ENCODE measurements around the gene SDR42E2. TPM values are rescaled to one million over a fixed set of nuclear protein-coding genes. Genes with fewer than 3 reads are reported as not detected.

The SDR42E2 gene
- polyA plus RNA-seq, 1 of the 3 experiments (the other 2 are of a cell fraction): not detected

- TF ChIP-seq YY1 (IDR thresholded peaks at IDR 0.05; ENCODE audit: low read depth) (no peak; the same call in 1 of the 2 replicates), EP300 (IDR thresholded peaks at IDR 0.05; ENCODE audit: borderline replicate concordance in 1 of 2, low read depth in 1 of 2, low read length in 1 of 2) (no peak; a peak in 2 of 4 replicates), FOSL2 (IDR thresholded peaks at IDR 0.05; ENCODE audit: borderline replicate concordance, low read depth) (no peak), TCF12 (IDR thresholded peaks at IDR 0.05) (peak; percentile 22; the same call in 1 of the 2 replicates), GABPA (IDR thresholded peaks at IDR 0.05; ENCODE audit: low read depth) (peak; percentile 71), ELF1 (IDR thresholded peaks at IDR 0.05) (no peak), NFIC (IDR thresholded peaks at IDR 0.05; ENCODE audit: borderline replicate concordance) (peak; percentile 56), FOXJ3 (CRISPR knock-in tag; IDR thresholded peaks at IDR 0.05) (no peak), REST (IDR thresholded peaks at IDR 0.05; ENCODE audit: low read depth, low read length) (no peak)
These were observed 43.9 kb downstream of the SDR42E2 start, which contains the start of gene EEF2K (continued) for GRCh38 chr16:22206013-22206841.

- H2AFZ ChIP-seq (ENCODE audit: low read depth): peak overlapping the region; percentile 85; the same call in 1 of the 2 replicates
- POLR2A ChIA-PET: no interaction called here
- TF ChIP-seq TCF12 (IDR thresholded peaks at IDR 0.05) (no peak), EP300 (IDR thresholded peaks at IDR 0.05; ENCODE audit: borderline replicate concordance in 1 of 2, low read depth in 1 of 2, low read length in 1 of 2) (no peak; a peak in 1 of 4 replicates), ELF1 (IDR thresholded peaks at IDR 0.05) (no peak), CTCF (IDR thresholded peaks at IDR 0.05) (no peak), REST (IDR thresholded peaks at IDR 0.05; ENCODE audit: low read depth, low read length) (no peak), USF2 (IDR thresholded peaks at IDR 0.05; ENCODE audit: borderline replicate concordance, low read depth, low read length) (no peak), TAF1 (IDR thresholded peaks at IDR 0.05; ENCODE audit: borderline replicate concordance, low read depth, low read length) (no peak), FOXJ3 (CRISPR knock-in tag; IDR thresholded peaks at IDR 0.05) (no peak), EZH2phosphoT487 (IDR thresholded peaks at IDR 0.05; ENCODE audit: borderline replicate concordance, low read depth) (no peak), NFIC (IDR thresholded peaks at IDR 0.05; ENCODE audit: borderline replicate concordance) (peak; percentile 89), RFX5 (IDR thresholded peaks at IDR 0.05; ENCODE audit: low read length) (no peak), MXI1 (IDR thresholded peaks at IDR 0.05; ENCODE audit: low read depth, low read length) (peak; percentile 71), JUND (IDR thresholded peaks at IDR 0.05) (no peak), GABPA (IDR thresholded peaks at IDR 0.05; ENCODE audit: low read depth) (no peak)
These were observed 44.8 kb downstream of the SDR42E2 start for GRCh38 chr16:22206842-22207714.

More at GRCh38 chr16:22206842-22207714, 44.8 kb downstream of the SDR42E2 start:
- Histone ChIP-seq H3K4me2 (peak overlapping the region; percentile 94), H3K79me2 (ENCODE audit: insufficient read depth) (peaks cover 57% of the 10 kb centered on the region), H3K27ac (ENCODE audit: low read depth in 2 of 2, low read length in 1 of 2) (peak overlapping the region; percentile 38 to 80; a peak in 3 of 4 replicates), H3K9me3 (no peaks in the 10 kb centered on the region), H3K9me2 (no peaks in the 10 kb centered on the region), H3F3A (replicated peaks; ENCODE audit: insufficient read depth) (peaks cover 9% of the 10 kb centered on the region), H3K4me3 (ENCODE audit: low read depth in 2 of 2, low read length in 1 of 2) (peak overlapping the region; percentile 64 to 87), H3K4me1 (ENCODE audit: control insufficient read depth in 1 of 2, insufficient read depth in 2 of 2, low read depth in 1 of 2, low read length in 1 of 2) (peaks cover 6 to 7% of the 10 kb centered on the region in 2 experiments; a peak in 1 of 4 replicates), H3K9ac (peak overlapping the region; percentile 72), H3K27me3 (ENCODE audit: insufficient read depth) (no peaks in the 10 kb centered on the region), H3K36me3 (replicated peaks in 1 of 2; ENCODE audit: control insufficient read depth in 1 of 2, insufficient read depth in 2 of 2, low read length in 1 of 2) (no peaks in the 10 kb centered on the region), H4K20me1 (ENCODE audit: insufficient read depth) (peaks cover 4% of the 10 kb centered on the region)
- peak; percentile 75 for DNase-seq
- CTCF ChIA-PET: interaction anchor here (0.8 to 5.6 kb wide), 10 partner anchors 9 to 129 kb away, joined by 3 to 66 read pairs (median 6); partner anchors contain the start of gene POLR3E
- WGBS (ENCODE audit: low lambda C conversion rate): 32% methylated on average over 12 of the region's 35 CpGs

Data from SK-N-SH (cell line).